Measurements from ENCODE around the gene PSIP1.
"Not testable (repeated sequence)": the region's sequence is repeated elsewhere in the genome, so short reads cannot be mapped to it uniquely, and the experiment has no call there.

PSIP1 gene

DNA sequence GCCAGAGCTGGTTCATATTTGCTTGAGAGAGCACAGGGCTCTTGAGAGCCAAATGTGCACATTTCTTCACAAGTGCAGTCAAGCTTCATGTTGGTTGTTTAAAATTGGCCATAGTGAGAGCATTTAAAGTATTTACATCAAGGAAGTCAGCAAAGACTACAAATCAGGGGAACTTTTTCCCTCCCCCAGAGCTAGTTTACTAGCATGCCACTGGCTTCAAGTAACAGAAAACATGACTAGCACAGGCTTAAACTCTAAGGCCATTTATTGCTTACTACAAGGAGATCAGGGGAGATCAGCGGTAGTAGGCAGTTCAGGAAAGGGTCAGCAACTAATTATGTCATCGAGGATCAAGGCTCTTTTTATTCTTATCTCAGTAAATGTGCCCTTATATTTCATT lies 31.1 kb upstream of the PSIP1 start:
- in situ Hi-C loops (cut with HindIII; ENCODE audit: low sequenced_read_pairs), result no loop called here
- TF ChIP-seq, protein P1, sequence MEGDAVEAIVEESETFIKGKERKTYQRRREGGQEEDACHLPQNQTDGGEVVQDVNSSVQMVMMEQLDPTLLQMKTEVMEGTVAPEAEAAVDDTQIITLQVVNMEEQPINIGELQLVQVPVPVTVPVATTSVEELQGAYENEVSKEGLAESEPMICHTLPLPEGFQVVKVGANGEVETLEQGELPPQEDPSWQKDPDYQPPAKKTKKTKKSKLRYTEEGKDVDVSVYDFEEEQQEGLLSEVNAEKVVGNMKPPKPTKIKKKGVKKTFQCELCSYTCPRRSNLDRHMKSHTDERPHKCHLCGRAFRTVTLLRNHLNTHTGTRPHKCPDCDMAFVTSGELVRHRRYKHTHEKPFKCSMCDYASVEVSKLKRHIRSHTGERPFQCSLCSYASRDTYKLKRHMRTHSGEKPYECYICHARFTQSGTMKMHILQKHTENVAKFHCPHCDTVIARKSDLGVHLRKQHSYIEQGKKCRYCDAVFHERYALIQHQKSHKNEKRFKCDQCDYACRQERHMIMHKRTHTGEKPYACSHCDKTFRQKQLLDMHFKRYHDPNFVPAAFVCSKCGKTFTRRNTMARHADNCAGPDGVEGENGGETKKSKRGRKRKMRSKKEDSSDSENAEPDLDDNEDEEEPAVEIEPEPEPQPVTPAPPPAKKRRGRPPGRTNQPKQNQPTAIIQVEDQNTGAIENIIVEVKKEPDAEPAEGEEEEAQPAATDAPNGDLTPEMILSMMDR (IDR thresholded peaks at IDR 0.05; ENCODE audit: low read depth, low read length), result no peak
- no peak for DNase-seq (ENCODE audit: low read depth, low spot score)
- H3K4me3 ChIP-seq (ENCODE audit: low read depth, low read length), result no peak overlapping the region

DNA sequence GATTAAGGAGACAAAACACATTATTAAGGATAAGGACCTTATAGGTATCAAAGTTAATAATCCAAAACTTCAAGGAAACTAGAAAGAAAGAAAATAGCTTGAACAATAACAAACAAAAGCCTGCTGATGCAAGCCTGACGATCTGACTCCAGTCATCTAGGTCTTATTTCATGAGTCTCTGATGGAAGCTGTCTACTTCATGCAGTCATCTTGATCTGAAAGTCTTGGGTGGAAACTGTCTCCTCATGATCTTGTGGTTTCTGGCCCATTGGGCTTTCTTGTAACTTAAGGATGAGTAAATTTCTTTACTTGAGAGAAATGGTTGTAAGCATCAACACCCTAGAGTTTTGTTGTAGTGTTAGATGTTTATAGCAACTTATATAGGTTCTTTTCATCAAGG lies 20.6 kb upstream of the PSIP1 start:
- no peak for DNase-seq (ENCODE audit: low read depth, low spot score)
- H3K4me3 ChIP-seq (ENCODE audit: low read depth, low read length), result no peak overlapping the region
- TF ChIP-seq, protein P1 (IDR thresholded peaks at IDR 0.05; ENCODE audit: low read depth, low read length), result no peak
- in situ Hi-C loops (cut with HindIII; ENCODE audit: low sequenced_read_pairs), result no loop called here

DNA sequence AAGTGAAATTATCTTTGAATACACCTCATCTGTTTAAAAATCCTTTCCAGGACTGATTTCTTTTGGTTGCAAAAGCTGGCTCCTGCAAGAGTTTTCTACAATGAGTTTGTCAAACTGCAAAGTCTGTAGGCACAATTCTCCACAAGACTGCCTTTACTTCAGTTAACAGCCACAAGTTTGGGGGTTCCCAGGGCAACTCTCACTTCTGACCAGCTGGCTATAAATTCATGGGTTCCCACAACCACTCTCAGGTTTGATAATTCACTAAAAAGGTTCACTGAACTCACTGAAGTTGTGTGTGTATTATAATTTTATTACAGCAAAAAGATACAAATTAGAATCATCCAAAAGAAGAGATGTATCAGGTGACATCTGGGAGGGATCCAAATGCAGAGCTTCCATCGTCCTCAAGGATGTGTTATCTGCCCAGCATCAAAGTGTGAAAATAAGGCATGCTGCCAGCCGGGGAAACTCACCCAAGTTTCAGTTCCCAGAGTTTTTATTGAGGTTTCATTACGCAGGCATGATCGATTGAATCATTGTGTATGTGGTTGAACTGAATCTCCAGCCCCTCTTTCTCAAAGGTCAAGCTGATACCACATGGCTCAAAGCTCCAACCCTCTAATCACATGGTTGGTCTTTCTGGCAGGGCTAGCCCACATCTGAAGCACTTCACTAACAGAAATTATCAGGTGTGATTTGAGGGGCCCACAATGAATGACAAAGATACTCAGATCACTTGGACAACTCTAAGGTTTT lies 19.0 kb upstream of the PSIP1 start:
- TF ChIP-seq, protein P1 (IDR thresholded peaks at IDR 0.05; ENCODE audit: low read depth, low read length), result no peak
- in situ Hi-C loops (cut with HindIII; ENCODE audit: low sequenced_read_pairs), result no loop called here
- no peak overlapping the region for H3K4me3 ChIP-seq (ENCODE audit: low read depth, low read length)
- DNase-seq (ENCODE audit: low read depth, low spot score), result no peak

DNA sequence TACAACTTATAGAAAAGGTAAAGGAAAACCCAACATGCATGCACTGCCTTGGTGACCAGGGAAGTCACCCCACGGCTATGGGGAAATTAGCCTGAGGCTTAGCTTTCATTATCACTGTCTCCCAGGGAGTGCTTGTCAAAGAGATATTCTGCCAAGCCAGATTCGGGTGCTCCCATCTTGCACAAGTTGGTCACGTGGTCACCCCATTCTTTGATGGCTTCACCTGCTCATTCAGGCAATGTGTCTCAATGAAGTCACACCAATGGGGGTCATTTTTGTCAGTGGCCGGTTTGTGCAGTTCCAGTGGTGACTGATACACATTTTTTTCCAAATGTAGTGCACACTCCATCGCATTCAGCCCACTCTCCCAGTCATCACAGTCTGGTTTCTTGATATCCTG lies 16.3 kb upstream of the PSIP1 start:
- DNase-seq (ENCODE audit: low read depth, low spot score); in situ Hi-C loops (cut with HindIII; ENCODE audit: low sequenced_read_pairs): not testable (repeated sequence)

DNA sequence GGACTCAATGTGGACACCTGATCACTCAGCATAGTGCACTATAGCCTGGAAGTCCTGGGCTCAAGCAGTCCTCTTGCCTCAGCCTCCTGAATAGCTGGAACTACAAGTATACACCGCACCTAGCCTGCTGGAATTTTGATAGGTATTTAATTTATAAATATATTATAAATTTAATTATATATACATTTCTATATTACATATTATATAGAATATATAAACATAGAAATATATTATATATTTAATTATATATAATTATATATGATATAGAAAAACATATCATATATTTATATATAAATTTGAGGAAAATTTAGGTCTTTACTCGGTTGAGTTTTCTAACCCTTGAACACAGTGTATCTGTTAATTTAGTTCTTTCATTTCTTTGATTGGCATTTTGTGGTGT lies 15.2 kb upstream of the PSIP1 start:
- DNase-seq (ENCODE audit: low read depth, low spot score), result no peak
- TF ChIP-seq, protein P1 (IDR thresholded peaks at IDR 0.05; ENCODE audit: low read depth, low read length), result no peak
- in situ Hi-C loops (cut with HindIII; ENCODE audit: low sequenced_read_pairs), result no loop called here
- no peak overlapping the region for H3K4me3 ChIP-seq (ENCODE audit: low read depth, low read length)

More for the DNA sequence above, 16.3 kb upstream of the PSIP1 start:
- H3K4me3 ChIP-seq (ENCODE audit: low read depth, low read length), result not testable (repeated sequence)

DNA sequence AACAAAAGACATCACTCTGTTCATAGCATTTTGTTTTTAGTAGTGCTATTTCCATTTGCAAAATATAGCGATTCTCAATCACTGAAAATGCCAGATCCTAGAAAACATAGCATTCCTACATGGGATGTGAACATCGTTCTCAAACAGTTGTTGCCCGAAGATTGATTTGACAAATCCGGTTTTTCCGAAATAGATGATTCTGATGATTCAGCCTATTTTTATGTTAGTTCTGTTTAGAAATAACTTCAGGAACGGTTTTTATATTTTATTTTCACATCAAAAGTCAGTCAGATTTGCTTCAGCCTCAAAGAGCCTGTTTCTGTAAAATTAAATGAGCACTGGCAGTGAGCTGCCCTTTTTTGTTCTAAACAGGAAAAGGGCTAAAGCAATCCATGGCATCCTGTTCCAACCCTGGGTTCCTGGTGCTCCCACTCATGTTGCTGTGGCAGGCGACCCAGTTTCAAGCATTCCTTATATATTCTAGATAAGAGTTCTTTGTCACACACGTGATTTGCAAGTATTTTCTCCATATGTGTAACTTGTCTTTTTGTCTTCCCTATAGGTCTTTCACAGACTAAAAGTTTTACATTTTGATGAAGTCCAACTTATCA lies 14.2 kb upstream of the PSIP1 start:
- in situ Hi-C loops (cut with HindIII; ENCODE audit: low sequenced_read_pairs), result no loop called here
- H3K4me3 ChIP-seq (ENCODE audit: low read depth, low read length), result no peak overlapping the region
- no peak for DNase-seq (ENCODE audit: low read depth, low spot score)
- TF ChIP-seq, protein P1 (IDR thresholded peaks at IDR 0.05; ENCODE audit: low read depth, low read length), result no peak

DNA sequence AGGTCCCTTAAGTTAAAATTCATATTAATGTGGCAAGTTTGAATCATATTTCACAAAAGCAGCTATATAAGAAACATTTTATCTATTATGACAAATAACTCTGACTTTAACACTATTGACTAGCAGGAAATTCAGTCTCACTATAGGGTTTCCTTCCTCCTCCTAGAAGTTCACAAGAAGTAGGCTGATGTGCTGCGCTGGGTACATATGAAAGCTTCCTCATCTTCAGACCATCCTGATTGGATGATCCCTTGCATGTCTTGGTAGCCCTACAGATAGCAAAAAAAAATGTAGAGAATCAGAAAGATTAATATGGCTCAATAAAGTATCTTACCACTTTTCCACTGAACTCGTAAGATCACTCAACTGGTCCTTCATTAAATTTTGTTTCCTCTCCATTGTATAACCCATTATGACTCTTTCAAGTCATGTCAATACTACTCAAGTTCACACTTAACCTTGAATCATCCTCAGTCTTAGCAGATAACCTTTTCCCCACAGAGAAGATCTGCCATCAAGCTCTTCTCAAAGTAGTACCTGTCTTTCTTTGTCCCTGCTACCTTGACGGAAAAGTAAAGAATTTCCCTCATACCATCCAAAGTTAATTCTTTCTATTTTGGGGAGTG lies 11.5 kb upstream of the PSIP1 start:
- DNase-seq (ENCODE audit: low read depth, low spot score), result no peak
- in situ Hi-C loops (cut with HindIII; ENCODE audit: low sequenced_read_pairs), result no loop called here
- TF ChIP-seq, protein P1 (IDR thresholded peaks at IDR 0.05; ENCODE audit: low read depth, low read length), result no peak
- no peak overlapping the region for H3K4me3 ChIP-seq (ENCODE audit: low read depth, low read length)
